Right lobe of liver (tissue), 4 donors: ENCODE results near the gene APBB1IP.

Experiments
- POLR2A ChIP-seq: fragments of 450-650 bp; IDR thresholded peaks from one replicate; pipeline ENCODE4 v1.6.1; 2017; ENCODE audit warnings: antibody characterized with exemption, mild to moderate bottlenecking
- TF ChIP-seq, protein P1 (sequence below), 4 donors: fragments of 200-600 bp in 3 of 4; fragments of 450-650 bp in 1 of 4; IDR thresholded peaks; one replicate each; pipeline versions ENCODE4 v1.5.1 to v1.8.0; 2016 to 2022; ENCODE audit warnings: antibody characterized with exemption in 4 of 4, mild to moderate bottlenecking in 2 of 4
- donor health status: DM: no; HTN: no; CAD: no.
- donor health status: DM: no; HTN: no; CAD: no.
- donor health status: DM: no; HTN: yes; CAD: no.

DNA sequence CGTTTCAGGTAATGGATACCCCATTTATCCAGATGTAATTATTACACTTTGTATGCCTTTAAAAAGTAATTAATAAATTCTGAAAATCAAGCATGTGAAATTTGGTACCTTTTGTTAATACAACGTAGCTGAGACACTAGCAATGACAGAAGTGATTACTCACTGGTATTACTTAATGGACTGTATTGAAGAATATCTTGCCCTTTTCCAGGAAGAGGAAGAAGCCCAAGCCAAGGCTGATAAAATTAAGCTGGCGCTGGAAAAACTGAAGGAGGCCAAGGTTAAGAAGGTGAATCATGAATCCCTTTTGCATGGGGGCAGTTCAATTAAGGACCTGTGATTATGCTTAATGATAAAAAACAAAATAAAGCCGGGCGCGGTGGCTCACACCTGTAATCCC is 64.8 kb downstream of the APBB1IP start:
- TF ChIP-seq, protein P1, sequence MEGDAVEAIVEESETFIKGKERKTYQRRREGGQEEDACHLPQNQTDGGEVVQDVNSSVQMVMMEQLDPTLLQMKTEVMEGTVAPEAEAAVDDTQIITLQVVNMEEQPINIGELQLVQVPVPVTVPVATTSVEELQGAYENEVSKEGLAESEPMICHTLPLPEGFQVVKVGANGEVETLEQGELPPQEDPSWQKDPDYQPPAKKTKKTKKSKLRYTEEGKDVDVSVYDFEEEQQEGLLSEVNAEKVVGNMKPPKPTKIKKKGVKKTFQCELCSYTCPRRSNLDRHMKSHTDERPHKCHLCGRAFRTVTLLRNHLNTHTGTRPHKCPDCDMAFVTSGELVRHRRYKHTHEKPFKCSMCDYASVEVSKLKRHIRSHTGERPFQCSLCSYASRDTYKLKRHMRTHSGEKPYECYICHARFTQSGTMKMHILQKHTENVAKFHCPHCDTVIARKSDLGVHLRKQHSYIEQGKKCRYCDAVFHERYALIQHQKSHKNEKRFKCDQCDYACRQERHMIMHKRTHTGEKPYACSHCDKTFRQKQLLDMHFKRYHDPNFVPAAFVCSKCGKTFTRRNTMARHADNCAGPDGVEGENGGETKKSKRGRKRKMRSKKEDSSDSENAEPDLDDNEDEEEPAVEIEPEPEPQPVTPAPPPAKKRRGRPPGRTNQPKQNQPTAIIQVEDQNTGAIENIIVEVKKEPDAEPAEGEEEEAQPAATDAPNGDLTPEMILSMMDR (IDR thresholded peaks at IDR 0.05), result no peak
- no peak for TF ChIP-seq POLR2A
